Midbrain (tissue), 1 donor: ENCODE results near the gene BAAT.
"Not testable (repeated sequence)": the region's sequence is repeated elsewhere in the genome, so short reads cannot be mapped to it uniquely, and the experiment has no call there.

Experiments
- DNase-seq: peaks from one replicate; lab custom pipeline; 2025; lab: John Stamatoyannopoulos, UW

Gene BAAT

DNA sequence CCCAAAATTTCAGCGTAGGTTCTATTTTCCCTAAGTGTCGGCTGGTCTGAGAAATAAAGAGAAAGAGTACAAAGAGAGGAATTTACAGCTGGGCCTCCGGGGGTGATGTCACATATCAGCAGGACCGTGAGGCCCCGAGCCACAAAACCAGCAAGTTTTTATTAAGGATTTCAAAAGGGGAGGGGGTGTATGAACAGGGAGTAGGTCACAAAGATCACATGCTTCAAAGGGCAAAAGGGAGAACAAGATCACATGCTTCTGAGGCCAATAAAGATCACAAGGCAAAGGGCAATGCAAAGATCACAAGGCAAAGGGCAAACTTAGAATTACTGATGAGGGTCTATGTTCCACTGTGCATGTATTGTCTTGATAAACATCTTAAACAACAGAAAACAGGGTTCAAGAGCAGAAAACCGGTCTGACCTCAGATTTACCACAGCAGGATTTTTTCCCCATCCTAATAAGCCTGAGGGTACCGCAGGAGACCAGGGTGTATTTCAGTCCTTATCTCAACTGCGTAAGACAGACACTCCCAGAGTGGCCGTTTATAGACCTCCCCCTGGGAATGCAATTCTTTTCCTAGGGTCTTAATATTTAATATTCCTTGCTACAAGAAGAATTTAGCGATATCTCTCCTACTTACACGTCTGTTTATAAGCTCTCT lies at the start of gene BAAT:
BAAT (minus strand) TSS at position 134 of the 664 bp plus-strand sequence. CDS start 13,602 bp downstream, outside the sequence.
- DNase-seq: not testable (repeated sequence)

DNA sequence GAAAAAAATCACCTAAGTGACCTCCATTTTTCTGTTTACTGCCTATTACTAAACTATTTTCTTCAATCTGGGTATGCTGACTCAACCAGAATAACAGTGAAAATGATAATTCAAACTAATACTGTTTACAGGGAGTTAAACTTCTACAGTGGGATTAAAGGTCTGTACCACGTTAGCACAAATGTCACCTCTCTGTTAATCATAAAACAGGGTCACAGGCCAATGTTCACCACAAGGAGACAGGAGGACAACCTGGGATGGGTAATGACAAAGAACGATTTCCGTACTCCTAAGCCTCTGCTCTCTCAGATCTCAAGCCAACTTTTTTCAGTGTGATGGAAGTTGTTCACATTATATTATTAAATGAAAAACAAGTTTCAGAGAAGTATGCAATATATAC lies 48.4 kb upstream of the BAAT start:
- no peak for DNase-seq

DNA sequence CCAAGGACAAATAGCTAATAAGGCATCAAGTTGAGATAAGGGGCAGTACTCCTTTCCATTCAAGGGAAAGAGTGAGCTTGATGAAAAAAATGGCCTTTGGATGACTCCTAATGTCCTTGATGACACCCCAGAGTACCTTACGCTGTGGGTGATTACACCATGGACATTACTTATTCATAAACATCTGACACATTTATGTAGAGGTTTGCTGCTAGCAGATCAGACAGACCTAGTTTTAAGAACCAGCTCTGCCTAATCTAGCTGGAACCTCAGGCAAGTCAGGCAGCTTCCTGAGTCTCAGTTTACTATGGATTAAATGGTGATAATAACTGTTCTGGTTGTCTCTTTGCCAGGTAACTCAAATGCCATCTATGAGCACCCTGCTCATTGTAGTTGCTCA lies 47.9 kb upstream of the BAAT start:
- DNase-seq: no peak

DNA sequence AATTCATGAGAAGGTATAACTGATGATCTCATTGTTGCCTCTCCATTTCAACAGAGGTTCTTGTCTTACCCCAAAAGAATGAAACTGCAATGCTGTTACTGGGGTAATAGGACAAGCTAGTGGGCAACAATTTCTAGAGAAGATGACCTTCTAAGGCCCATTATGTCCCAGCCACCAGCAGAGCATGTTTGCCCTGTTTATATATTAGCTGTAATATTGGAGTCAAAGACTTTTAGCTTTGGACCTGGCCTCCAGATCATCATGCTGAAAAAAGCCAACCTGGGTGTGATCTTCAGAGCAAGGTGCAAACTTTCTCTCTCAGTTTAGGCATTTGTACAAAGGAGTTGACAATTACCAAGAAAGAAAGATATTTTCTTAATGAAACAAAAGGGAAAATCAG lies 47.4 kb upstream of the BAAT start:
- DNase-seq: no peak

DNA sequence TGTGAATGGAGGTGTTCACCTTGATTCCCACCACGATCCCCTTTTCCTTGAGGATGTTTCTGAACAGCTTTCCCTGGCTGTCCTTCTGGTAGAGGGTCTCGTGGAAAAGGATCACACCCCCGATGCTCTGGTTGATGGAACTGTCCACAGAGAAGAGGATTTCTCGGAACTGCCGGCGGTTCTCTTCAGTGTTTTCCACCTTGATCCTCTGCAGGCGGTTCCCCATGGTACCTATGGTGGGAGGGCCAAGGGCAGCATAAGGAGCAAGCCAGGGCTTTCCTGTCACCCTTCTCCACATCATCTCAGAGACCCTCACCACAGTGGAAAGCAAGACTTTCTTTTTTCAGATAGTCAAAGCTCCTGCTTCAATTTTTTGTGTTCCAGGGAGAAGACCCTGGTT lies 44.9 kb upstream of the BAAT start:
- DNase-seq: no peak

DNA sequence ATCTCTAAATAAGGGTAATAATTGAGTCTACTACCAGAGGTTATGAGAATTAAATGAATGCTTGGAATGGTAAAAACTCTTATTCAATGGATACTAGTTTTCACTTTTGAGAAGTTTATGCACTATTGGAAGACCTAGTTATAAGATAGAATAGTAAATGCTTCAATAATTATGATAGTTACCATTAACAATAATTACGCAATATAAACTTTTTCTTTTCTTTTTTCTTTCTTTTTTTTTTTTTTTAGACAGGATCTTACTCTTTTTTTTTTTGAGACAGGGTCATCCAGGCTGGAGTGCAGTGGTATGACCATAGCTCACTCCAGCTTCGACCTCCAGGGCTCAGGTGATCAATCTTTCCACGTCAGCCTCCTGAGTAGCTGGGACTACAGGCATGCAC lies 44.1 kb upstream of the BAAT start:
- DNase-seq: no peak

DNA sequence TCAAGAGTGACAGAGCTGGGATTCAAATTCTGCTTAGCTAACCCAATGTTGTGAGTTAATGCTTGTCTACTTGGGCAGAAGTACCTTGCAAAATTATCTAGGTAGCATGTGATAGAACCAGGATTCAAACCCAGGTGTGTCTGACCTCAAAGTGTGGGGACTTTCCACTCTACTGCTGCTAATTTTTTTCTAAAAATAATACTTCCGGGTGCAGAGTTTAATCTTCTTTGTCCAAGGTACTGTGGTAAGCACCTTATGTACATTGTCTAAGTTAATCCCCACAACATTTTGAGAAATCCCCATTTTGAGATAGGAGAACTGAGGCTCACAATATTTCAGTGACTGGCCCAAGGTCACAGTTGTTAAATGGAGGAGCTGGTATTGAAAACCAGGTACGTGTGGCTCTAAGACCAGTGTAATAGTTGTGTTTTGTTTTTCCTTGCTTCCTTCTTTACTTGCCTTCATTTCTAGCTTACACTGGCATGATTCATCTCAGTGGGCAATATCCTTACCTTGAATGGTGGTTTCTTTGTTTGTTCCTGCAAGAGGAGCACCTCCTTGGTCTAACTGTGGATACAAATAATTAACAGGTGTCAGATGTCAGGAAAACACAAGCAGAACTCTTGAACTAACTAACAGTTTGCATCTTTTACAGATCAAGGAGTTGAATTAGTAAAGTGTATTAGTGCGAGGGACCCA lies 43.3 kb upstream of the BAAT start:
- no peak for DNase-seq

DNA sequence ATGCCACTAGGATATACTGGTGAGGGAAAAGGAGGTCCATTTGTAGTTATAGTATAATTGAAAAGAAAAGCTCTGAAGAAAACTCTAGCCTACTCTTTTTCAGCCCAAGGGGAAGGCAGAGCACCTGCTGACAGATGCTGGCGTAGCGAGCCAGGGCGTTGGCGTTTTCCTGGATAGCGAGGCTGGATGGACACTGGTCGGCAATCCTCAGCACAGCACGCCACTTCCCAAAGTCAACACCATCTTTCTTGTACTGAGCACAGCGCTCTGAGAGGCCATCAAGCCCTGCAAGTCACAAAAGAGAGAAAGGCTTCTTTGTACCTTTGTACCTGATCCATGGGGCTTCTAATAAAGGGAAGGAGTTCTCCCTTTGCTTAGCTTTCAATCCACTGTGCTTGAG lies 42.6 kb upstream of the BAAT start:
- DNase-seq: no peak

DNA sequence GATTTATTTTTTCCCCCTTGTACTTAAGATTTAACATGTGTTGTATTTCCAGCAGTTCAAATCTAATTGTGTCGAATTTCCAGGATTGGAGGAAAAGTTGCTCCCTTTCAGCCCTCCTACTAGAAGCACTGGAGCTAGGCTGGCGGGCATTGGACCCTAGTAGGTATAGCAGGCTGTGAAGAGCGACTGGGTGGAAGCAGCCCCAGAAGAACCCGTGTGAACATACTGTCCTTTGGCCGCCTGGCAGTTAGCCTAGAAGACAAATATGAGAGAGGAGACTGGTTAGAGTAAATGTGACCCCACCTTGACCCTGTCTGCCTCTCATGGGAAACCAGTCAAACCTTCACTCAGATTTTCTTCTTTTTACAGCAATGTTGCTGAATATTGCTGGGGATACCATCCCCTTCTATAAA lies 36.9 kb upstream of the BAAT start:
- DNase-seq: no peak

DNA sequence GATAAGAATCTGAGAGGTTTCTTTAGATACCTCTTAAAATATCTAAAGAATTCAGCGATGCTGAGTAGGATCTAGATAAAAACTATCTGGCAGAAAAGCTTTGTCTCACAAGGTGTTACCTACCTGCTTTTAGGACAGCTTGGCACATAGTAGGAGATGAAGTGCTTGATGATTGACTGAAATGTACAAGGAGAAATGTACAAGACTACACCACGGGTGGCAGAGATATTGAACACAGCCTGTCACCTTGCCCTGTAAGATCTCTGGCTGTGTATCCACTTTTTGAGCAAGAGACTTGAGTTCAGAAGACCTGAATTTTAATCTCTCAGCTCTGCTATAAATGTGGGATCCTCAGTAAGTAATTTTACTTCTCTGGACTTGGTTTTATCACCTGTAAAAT lies 35.1 kb upstream of the BAAT start:
- no peak for DNase-seq

DNA sequence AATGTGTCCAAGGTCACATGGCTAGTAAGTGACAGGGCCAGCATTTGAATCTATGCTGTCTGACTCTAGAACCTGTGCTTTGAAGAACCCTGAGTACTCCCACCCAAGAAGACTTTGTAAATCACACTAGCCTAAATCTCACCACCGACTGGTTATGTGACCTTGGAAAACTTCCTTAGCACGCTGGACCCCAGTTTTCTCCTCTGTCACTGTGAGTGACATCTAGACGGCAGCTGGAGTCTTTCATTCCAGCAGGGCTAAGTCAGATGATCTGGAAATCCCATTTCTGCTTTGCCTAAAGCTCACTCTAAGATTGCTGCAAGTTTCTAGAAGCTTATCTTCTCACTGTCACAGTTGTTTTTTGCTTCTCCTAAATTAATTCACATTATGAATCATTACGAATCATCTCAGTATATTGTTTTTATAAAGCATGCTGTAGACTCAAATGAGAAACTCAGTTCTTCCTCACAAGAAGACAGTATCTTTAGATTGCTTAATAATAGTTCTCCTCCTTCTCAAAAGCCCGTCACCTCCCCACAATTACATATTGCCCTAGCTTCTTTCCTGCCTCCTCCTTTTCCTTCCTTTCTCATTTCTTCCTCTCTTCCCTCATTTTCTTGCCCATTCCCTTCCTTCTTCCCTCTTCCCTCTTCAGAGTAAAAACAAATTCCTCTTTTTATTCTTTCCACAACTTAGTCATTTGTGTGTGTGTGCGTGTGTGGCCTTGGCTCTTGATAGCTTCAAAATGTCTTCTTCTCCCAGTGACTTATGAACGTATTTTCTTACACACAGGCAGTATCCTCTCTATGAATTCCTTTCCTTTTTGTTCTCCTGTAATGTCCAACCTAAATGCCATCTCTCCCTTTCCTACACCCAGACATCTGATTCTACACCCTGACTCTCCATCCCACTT lies 34.0 kb upstream of the BAAT start:
- no peak for DNase-seq

DNA sequence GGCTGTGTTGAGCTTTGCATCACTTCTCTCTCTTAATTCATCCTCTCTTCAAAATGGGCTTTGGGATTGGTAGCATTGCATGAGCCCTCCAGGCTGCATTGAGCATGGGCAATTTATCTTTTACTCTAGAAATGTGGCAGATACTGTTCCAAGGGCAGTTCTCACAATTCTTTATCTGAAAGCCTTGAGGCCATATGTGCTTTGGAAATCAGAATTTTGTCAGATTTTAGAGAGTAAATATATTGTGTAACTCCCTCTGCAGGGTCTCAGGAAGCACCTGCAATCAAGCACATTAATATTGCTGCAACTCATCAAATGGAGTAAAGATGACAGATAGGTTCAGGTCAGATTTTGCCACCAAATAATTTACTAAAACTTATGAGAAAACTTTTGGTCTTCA lies 33.2 kb upstream of the BAAT start:
- DNase-seq: no peak

DNA sequence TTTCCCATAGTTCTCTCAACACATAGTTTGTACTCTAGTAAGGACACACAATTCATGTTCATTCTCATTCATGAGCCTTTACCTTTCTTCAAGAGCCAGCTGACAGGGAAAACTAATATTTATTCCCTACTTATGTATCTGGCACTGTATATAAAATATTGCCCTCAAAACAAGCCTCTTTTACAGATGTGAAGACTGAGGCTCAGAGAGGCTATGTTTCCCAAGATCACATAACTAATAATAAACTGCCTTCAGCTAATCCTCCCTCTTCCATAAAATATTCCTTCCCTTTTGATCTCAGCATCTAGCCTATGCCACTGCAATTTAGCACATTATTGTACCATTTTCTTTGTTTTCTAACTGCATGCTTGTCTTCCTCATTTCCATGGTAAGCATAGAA lies 32.6 kb upstream of the BAAT start:
- DNase-seq: no peak

DNA sequence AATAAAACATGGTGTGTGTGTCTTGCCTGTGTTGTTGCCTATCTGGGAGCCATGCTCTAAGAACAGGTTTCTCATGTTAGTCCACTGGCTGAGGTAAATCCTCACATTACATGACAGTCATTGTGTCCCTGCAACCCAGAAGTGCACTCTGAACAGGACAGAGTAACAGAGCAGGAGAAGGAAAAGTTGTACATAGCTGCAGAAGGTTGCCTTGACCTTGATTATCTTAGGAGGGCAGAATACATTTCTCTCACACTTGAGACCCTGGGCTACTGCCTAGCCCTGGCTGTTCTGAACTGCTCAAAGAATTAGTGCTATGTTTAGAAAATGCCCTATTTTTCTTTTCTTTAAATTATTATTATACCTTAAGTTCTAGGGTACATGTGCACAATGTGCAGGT lies 30.8 kb upstream of the BAAT start:
- no peak for DNase-seq

DNA sequence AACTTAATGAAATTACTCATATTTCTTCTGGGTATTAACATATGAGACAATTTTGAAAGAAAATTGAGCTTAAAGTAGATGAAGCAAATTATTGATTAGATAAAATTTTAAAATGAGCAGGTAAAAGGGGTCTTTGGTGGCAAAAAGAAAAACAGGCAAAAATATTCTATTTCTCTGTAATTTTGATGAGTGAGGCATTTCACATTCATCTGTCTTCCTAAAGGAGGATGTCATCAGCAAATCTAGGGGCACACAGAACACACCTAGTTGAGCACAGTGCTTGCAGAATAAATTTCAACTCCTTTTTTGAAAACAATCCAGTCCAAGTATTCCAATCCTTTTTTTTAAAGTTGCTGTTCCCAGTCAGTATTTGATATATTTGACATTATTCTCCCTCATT lies 30.0 kb upstream of the BAAT start:
- DNase-seq: no peak

DNA sequence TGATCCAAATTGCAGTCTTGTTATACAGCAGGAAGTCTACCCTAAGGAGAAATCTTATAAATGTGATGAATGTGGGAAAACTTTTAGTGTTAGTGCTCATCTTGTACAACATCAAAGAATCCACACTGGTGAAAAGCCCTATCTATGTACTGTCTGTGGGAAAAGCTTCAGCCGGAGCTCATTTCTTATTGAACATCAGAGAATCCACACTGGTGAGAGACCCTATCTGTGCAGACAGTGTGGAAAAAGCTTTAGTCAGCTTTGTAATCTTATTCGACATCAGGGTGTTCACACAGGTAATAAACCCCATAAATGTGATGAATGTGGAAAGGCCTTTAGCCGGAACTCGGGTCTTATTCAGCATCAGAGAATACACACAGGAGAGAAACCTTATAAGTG lies 24.3 kb upstream of the BAAT start:
- DNase-seq: no peak

DNA sequence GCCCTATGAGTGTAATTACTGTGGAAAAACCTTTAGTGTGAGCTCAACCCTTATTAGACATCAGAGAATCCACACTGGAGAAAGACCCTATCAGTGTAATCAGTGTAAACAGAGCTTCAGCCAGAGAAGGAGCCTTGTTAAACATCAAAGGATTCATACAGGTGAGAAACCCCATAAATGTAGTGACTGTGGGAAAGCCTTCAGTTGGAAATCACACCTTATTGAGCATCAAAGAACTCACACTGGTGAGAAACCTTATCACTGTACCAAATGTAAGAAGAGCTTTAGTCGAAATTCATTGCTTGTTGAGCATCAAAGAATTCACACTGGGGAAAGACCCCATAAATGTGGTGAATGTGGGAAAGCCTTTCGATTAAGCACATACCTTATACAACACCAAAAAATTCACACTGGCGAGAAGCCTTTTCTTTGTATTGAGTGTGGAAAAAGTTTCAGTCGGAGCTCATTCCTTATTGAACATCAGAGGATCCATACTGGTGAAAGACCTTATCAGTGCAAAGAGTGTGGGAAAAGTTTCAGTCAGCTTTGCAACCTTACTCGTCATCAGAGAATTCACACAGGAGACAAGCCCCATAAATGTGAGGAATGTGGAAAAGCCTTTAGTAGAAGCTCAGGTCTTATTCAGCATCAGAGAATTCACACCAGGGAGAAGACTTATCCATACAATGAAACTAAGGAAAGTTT lies 23.7 kb upstream of the BAAT start:
- no peak for DNase-seq

DNA sequence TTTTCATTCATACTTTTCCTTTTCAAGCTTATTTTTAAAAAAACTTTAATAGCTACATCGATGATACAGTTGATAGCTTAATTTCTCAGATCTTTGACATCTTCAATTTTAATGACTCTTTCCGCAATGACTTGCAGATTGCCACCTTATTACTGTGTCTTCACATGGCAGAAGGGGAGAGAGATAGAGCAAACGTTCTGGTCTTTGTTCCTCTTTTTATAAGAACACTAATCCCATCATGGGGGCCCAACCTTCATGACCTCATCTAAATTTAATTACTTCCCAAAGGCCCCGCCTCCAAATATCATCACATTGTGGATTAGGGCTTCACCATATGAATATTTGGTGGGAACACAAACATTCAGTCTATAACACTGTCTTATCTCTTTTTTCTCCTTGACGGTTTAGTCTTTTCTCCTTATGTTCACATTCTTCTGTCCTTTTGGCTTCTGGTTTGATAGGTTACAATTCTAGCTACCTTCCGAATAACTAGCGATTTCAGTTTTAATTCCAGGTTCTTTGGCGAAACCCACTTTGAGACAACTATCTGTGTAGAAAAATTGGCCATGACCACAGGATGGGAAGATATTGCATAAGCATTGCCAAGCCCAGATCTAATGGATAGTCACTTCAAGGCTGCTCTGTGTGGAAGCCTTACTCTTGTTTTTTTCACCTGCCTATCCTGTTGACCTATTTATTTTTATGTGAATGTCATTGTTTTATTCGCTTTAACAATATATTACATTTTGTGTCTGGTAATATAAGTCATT lies 18.9 kb upstream of the BAAT start:
- DNase-seq: no peak

DNA sequence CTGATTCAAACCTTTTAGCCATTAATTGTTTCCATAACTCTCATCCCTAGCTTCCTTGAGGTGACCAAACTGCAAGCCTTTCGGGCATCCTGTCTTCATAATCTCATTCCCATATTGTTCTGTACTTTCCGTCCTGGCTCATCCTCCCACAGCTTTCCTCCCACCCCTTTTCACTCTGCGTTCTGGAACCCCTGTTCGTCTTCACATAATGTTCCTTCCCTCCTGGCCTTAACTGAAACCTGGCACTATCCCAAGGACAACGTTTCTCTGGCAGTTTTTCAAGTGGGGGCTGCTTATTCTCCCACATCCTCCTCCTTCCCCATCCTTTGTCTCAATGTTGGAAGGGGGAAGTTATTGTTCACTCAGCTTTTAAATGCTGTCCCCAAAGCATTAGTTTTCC lies 15.3 kb upstream of the BAAT start:
- no peak for DNase-seq

DNA sequence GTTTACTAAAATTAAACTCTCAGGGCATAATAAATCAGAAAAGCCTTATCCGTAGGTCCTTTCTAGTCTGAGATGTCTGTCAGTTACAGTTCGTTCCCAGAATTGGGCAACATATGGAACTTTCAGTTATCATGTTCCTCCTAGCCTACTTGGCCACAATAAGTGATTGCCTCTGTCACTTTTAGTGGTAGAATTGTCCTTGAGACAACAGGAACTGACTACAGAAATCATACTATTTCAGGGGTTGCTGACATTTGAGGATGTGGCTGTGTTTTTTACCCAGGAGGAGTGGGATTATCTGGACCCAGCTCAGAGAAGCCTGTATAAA lies 14.8 kb upstream of the BAAT start:
- DNase-seq: no peak

DNA sequence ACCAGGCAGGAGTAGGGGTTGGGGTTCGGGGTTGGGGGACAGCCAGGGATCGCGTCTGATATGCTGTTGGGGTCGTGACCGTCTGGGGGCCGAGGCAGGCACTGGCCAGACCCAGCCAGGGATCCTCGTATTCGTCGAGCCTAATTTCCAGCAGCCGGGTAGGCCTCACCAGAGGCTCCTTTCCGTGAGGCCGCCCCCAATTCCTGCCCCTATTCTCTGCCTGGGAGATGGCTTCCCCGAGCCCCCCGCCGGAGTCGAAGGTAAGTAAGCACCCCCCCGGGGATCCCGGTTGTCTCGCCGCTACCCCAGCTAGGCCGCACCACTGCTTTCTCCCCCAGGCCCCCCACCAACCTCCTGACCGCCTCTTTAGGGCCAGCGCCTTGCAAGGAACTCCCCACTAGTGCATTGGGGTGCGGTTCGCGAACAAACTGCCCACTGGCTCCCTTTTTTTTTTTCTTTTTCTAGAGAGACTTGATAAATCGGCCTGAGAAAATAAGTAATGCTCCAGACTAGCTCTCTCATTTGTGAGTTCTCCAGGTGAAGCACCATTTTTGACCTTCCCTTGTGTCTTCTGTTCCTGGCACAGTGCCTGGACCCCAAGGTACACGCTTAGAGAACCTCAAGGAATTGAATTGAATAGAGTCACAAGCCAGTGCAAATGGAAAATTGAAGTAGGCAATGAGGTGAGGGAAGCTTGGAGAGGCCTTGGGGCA lies 14.3 kb upstream of the BAAT start:
- DNase-seq: peak; percentile 51
